Epithelial cell of esophagus (primary cell): ENCODE results near the gene TLR6.

Experiments
- DNase-seq: peaks from one replicate; pipeline ENCODE4 v3.0.0; 2010; ENCODE audit warnings: low read depth
- H3K4me3 ChIP-seq: 2 replicates; pipeline ENCODE4 v1.5.1; 2011; ENCODE audit warnings: mild to moderate bottlenecking, low read length, control low read depth
- CTCF ChIP-seq: IDR thresholded peaks from 2 replicates; pipeline ENCODE4 v1.5.1; 2011; ENCODE audit warnings: low read depth, mild to moderate bottlenecking, low read length, control low read depth, inconsistent platforms; ENCODE audit not compliant: insufficient read depth; ENCODE audit errors: missing control alignments

TLR6 gene

GRCh38 chr4:38859501-38859900, 2.9 kb upstream of the TLR6 start:
- no peak overlapping the region for H3K4me3 ChIP-seq
- no peak for DNase-seq
- no peak for TF ChIP-seq CTCF

GRCh38 chr4:38858097-38858420, 1.4 kb upstream of the TLR6 start:
- no peak for TF ChIP-seq CTCF
- no peak for DNase-seq

DNA sequence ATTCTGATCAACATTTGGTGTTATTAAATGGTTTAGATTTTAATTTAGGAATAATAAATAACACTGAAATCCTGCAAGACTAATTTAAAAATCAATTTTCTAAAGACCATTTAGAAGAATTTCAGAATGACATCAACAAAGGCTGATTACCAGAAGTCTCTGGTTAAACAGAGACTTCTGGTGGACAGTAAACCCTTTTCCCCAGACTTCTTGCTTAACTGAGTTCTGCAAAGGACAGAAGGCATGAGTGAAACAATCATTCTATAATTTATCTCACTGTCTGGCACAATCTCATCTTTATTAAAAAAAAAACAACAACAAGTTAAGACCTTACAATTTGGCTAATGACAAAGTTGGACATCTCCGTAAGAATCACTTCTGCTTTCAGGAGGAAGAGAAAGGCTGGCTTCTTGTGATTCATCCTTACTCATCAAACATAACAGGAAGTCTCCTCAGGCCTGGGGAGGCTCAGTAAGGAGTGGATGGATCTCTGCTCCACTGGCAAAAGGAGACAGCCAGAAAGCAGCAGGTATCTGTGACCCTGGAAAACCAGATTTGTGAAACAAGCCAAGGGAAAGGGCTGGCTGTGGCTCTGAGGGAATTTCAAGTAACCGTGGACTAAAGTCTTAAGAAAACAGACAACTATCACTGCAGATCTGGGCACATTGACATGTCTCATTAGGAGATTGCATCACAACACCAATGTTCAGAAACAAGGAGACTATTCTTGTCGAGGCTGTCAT, 908 bp upstream of the TLR6 start:
- peak; percentile 94 for DNase-seq
- H3K4me3 ChIP-seq, result no peak overlapping the region
- TF ChIP-seq CTCF, result no peak

More at GRCh38 chr4:38858097-38858420, 1.4 kb upstream of the TLR6 start:
- H3K4me3 ChIP-seq, result no peak overlapping the region

- DNase-seq, result no peak
- no peak for TF ChIP-seq CTCF
- no peak overlapping the region for H3K4me3 ChIP-seq
Observed at GRCh38 chr4:38856046-38856445, 571 bp downstream of the TLR6 start.

GRCh38 chr4:38855466-38855865, 1.2 kb downstream of the TLR6 start:
- no peak for TF ChIP-seq CTCF
- DNase-seq, result no peak

DNA sequence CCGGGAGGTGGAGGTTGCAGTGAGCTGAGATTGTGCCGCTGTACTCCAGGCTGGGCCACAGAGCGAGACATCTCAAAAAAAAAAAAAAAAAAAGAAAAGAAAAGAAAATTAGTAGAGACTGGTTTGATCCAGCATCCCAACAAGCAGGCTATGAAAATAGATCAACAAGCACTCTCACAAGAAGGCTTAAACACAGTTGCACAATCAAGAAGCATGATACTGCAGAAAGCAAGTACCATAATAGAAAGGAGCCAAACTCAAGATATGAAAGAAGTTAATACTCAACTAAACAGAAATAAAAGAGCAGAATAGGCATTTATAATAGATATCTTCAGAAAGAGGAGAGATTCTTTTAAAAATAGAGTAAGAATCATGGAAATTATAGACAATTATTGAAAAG, 10.6 kb downstream of the TLR6 start:
- no peak for DNase-seq
- H3K4me3 ChIP-seq, result no peak overlapping the region
- TF ChIP-seq CTCF, result no peak

More at GRCh38 chr4:38855466-38855865, 1.2 kb downstream of the TLR6 start:
- H3K4me3 ChIP-seq, result no peak overlapping the region

- TF ChIP-seq CTCF, result no peak
- no peak for DNase-seq
- H3K4me3 ChIP-seq, result no peak overlapping the region
Observed at GRCh38 chr4:38842994-38843393, 13.6 kb downstream of the TLR6 start.
